ENCODE measurements around the gene NPC1L1. TPM values are rescaled to one million over a fixed set of nuclear protein-coding genes. Genes with fewer than 3 reads are reported as not detected.

NPC1L1 gene
- total RNA-seq, 1 experiment from 2014 or later, result 6.5 TPM

DNA sequence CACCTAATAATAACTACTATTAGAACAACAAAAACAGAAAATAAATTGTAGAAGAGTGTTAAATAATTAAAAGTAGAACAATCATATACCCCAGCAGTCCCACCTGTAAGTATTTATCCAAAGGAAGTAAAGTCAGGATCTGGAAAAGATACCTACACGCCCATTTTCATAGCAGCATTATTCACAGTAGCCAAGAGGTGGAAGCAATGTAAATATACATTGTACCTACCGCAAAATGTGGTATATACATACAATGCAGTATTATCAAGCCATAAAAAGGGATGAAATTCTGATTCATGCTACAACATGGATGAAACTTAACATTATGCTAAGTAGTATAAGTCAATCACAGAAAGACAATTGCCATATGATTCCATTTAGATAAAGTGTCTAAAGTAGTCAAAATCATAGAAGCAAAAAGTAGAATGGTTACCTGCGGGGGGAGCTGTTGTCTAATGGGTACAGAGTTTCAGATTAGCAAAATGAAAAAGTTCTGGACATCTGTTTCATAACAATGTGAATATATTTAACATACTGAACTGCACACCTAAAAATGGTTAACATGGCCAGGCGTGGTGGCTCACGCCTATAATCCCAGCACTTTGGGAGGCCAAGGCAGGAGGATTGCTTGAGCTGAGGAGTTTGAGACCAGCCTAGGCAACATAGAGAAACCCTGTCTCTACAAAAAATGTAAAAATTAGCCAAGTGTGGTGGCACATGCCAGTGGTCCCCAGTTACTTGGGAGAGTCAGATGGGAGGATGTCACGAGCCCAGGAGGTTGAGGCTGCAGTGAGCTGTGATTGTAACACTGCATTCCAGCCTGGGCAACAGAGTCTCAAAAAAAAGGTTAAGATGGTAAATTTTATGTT lies 46.9 kb upstream of the NPC1L1 start:
- ChIA-PET POLR2A (no interaction called here), CTCF (no interaction called here)
- no peaks in the 10 kb centered on the region for H3K9me3 Mint-ChIP-seq (ENCODE audit: unreplicated experiment)
- H3K36me3 Mint-ChIP-seq (ENCODE audit: insufficient read depth, unreplicated experiment), result no peaks in the 10 kb centered on the region
- no peak overlapping the region for H3K4me3 Mint-ChIP-seq (ENCODE audit: unreplicated experiment)
- peak overlapping the region; percentile 55 for H3K27ac Mint-ChIP-seq (ENCODE audit: unreplicated experiment)
- Histone ChIP-seq H3K4me1 (0 out of 2 replicates have a peak, but pooled peaks cover 1% of the 10 kb centered on the region), H3K27me3 (replicated peaks; ENCODE audit: control insufficient read depth, insufficient read depth, low read length) (no peaks in the 10 kb centered on the region), H3K9me3 (no peaks in the 10 kb centered on the region), H3K36me3 (ENCODE audit: control insufficient read depth, insufficient read depth, low read length) (no peaks in the 10 kb centered on the region), H3K4me3 (ENCODE audit: low read depth, low read length) (no peak overlapping the region)
- H3K27me3 Mint-ChIP-seq (ENCODE audit: insufficient read depth, unreplicated experiment), result peaks cover 1% of the 10 kb centered on the region
- peak; percentile 60 to 68 for TF ChIP-seq CTCF (IDR thresholded peaks at IDR 0.05; ENCODE audit: insufficient read depth in 1 of 2, low read depth in 1 of 2, low read length in 1 of 2, severe bottlenecking in 1 of 2, unreplicated experiment in 1 of 2)
- no TSS peak for BruUV-seq (replicated peaks)
- intact Hi-C loops (cut with micrococcal nuclease; ENCODE audit: unreplicated experiment), result loop anchor here (1.0 to 10.0 kb wide), 3 partner anchors 259 to 548 kb away; no protein-coding TSS in a partner anchor
- peak in 1 of 2 experiments; percentile 66 for DNase-seq
- H3K4me1 Mint-ChIP-seq (ENCODE audit: low read depth, unreplicated experiment), result peaks cover 5% of the 10 kb centered on the region

DNA sequence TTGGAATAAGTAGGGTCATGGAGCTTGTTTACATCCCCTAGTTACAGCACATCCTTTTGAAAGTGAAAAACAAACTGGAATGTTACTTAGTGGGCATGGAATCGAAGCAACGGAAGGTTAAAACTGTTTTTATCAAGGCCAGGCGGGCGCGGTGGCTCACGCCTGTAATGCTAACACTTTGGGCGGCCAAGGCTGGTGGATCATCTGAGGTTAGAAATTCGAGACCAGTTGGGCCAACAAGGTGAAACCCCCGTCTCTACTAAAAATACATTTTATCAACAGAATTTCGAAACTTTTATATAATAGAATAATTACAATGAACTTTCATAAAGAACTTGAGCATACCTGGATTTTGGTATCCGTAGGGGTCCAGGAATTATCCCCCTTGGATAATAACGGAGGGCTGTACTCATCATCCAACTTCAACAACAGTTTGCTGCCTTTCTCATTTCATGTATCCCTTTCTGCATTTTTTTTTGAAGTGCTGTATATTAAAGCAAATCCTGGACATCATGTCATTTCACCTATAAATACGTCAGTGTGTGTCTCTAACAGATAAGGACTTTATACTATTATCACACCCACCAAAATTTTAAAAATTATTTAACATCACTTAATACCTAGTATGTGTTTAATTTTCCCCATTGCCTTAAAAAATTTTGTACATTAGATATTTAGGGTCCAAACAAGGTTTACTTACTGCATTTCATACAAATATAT lies 42.2 kb upstream of the NPC1L1 start:
- no peak for TF ChIP-seq CTCF (IDR thresholded peaks at IDR 0.05; ENCODE audit: insufficient read depth in 1 of 2, low read depth in 1 of 2, low read length in 1 of 2, severe bottlenecking in 1 of 2, unreplicated experiment in 1 of 2)
- peaks cover 46% of the 10 kb centered on the region for H3K36me3 Mint-ChIP-seq (ENCODE audit: insufficient read depth, unreplicated experiment)
- Histone ChIP-seq H3K36me3 (ENCODE audit: control insufficient read depth, insufficient read depth, low read length) (no peaks in the 10 kb centered on the region), H3K4me3 (ENCODE audit: low read depth, low read length) (peak overlapping the region; percentile 37), H3K4me1 (peaks cover 13% of the 10 kb centered on the region), H3K9me3 (no peaks in the 10 kb centered on the region), H3K27me3 (replicated peaks; ENCODE audit: control insufficient read depth, insufficient read depth, low read length) (no peaks in the 10 kb centered on the region)
- no peaks in the 10 kb centered on the region for H3K27me3 Mint-ChIP-seq (ENCODE audit: insufficient read depth, unreplicated experiment)
- H3K4me1 Mint-ChIP-seq (ENCODE audit: low read depth, unreplicated experiment), result peaks cover 10% of the 10 kb centered on the region
- DNase-seq, result no peak
- no TSS peak for BruUV-seq (replicated peaks)
- intact Hi-C loops (cut with micrococcal nuclease; ENCODE audit: unreplicated experiment), result loop anchor here (2.0 to 10.0 kb wide), 3 partner anchors 164 to 401 kb away; partner anchors contain the start of genes H2AZ2 and ZMIZ2
- POLR2A ChIA-PET, result interaction anchor here (0.9 to 2.1 kb wide), 5 partner anchors 9 to 215 kb away, joined by 3 to 26 read pairs (median 7); partner anchors contain the start of genes DDX56 and OGDH
- H3K27ac Mint-ChIP-seq (ENCODE audit: unreplicated experiment), result peak overlapping the region; percentile 96
- no peaks in the 10 kb centered on the region for H3K9me3 Mint-ChIP-seq (ENCODE audit: unreplicated experiment)
- H3K4me3 Mint-ChIP-seq (ENCODE audit: unreplicated experiment), result peak overlapping the region; percentile 86
- CTCF ChIA-PET, result no interaction called here

All from Caco-2 (cell line).